A673 (cell line): ENCODE data around the gene BRAF. TPM values are rescaled to one million over a fixed set of nuclear protein-coding genes. Genes with fewer than 3 reads are reported as not detected.

Experiments used
- BruUV-seq: library from RNA; stranded (reverse); fragments of 400-500 nt; replicated peaks from 2 replicates; lab custom pipeline; 2021; lab: Mats Ljungman, UMichigan
- CTCF ChIA-PET: fragments of 300-600 bp; sonication (Branson Sonifier 250); formaldehyde crosslinking; loops from one replicate; lab custom pipeline; 2022; ENCODE audit warnings: antibody characterized with exemption; lab: Charles Lee
- POLR2A ChIA-PET: fragments of 300-600 bp; sonication (Branson Sonifier 250); formaldehyde crosslinking; loops from one replicate; lab custom pipeline; 2022; ENCODE audit warnings: antibody characterized with exemption; ENCODE audit not compliant: low non-redundant PET; lab: Charles Lee
- DNase-seq: peaks from one replicate; pipeline ENCODE4 v3.0.0-alpha.2; 2015; ENCODE audit warnings: low spot score
- H3K27ac ChIP-seq: fragments of 200-600 bp; sonication (generic); 2 replicates; pipeline ENCODE4 v1.5.1; 2016; ENCODE audit warnings: mixed run types, low read depth, mild to moderate bottlenecking, mixed read lengths, antibody characterized with exemption, low read length; ENCODE audit not compliant: poor library complexity, severe bottlenecking
- H3K27me3 ChIP-seq: fragments of 200-600 bp; sonication (generic); replicated peaks from 2 replicates; pipeline ENCODE4 v1.6.1; 2017; ENCODE audit warnings: mixed run types, low read depth, mild to moderate bottlenecking, mixed read lengths, antibody characterized with exemption, low read length; ENCODE audit not compliant: insufficient read depth, poor library complexity
- H3K36me3 ChIP-seq: fragments of 200-600 bp; sonication (generic); 2 replicates; pipeline ENCODE4 v1.6.1; 2016; ENCODE audit warnings: mixed run types, mild to moderate bottlenecking, mixed read lengths, antibody characterized with exemption, low read length; ENCODE audit not compliant: insufficient read depth, poor library complexity, severe bottlenecking
- H3K4me1 ChIP-seq: fragments of 200-600 bp; sonication (generic); 2 replicates; pipeline ENCODE4 v1.6.1; 2017; ENCODE audit warnings: mixed run types, mild to moderate bottlenecking, mixed read lengths, antibody characterized with exemption, low read length; ENCODE audit not compliant: insufficient read depth, poor library complexity, severe bottlenecking
- H3K4me3 ChIP-seq: fragments of 200-600 bp; sonication (generic); 2 replicates; pipeline ENCODE4 v1.5.1; 2016; ENCODE audit warnings: low read depth, mixed run types, mild to moderate bottlenecking, mixed read lengths, low read length; ENCODE audit not compliant: poor library complexity, severe bottlenecking
- H3K9me3 ChIP-seq: fragments of 200-600 bp; sonication (generic); 2 replicates; pipeline ENCODE4 v1.6.1; 2016; ENCODE audit warnings: mixed run types, low read depth, mild to moderate bottlenecking, mixed read lengths, antibody characterized with exemption, low read length; ENCODE audit not compliant: poor library complexity, severe bottlenecking
- CTCF ChIP-seq: fragments of 300-800, 200-600 bp; sonication (generic); conservative IDR thresholded peaks from 2 replicates; pipeline ENCODE4 v1.5.1; 2017; ENCODE audit warnings: low read depth, mild to moderate bottlenecking, antibody characterized with exemption, low read length, moderate library complexity, mixed read lengths
- EZH2 ChIP-seq: fragments of 200-600 bp; sonication (generic); IDR thresholded peaks from 2 replicates; pipeline ENCODE4 v1.6.1; 2017; ENCODE audit warnings: borderline replicate concordance, low read depth, mild to moderate bottlenecking, mixed read lengths, antibody characterized with exemption, low read length; ENCODE audit not compliant: poor library complexity, severe bottlenecking
- intact Hi-C: fragments of 100-400 bp; cut with micrococcal nuclease; formaldehyde crosslinking; loops from one replicate; pipeline ENCODE4 v1.10.0; 2022; ENCODE audit not compliant: unreplicated experiment
- total RNA-seq: library from RNA; stranded (reverse); gene quantifications from 2 replicates; pipeline ENCODE4 v1.2.3, GENCODE V29; 2021

Gene BRAF
- total RNA-seq, 1 experiment from 2014 or later = 31.8 TPM

DNA sequence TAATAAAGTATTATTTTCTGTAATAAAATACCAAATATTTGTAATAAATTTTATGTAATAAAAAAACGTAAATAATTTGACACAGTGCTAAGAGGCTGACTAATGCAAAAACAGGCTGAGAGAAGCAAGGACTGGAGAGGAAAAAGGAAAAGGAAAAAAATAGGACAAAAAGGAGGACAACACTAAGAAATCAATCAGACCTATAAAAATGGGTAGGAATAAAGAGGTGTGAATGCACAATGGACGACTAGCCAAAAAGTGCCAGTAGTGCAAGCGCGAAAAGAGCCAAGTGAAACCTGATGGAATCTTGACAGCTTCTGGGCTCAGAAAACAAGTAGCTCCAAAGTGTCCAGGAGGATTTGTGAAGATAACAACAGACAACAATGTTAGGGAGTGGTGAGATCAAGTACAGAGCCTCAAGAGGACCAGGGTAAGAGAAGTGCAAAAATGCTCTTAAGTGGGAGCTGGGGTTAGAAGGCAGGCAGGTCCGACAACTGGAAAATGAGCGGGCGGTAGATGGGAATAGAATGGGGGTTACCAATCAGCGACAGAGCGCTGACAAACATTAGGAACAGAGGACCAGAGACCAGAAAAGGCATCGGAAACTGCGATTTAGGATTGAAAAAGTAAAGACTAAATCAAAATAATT, 1.2 kb downstream of the BRAF start:
- intact Hi-C loops = loop anchor here (5.0 to 10.0 kb wide), 2 partner anchors 76 to 449 kb away; partner anchors contain the start of gene MKRN1
- ChIA-PET CTCF (no interaction called here), POLR2A (no interaction called here)
- Histone ChIP-seq H3K27ac (peak overlapping the region; percentile 95), H3K27me3 (no peaks in the 10 kb centered on the region), H3K4me3 (peak overlapping the region; percentile 92), H3K4me1 (peaks cover 6% of the 10 kb centered on the region), H3K36me3 (no peaks in the 10 kb centered on the region), H3K9me3 (no peaks in the 10 kb centered on the region)
- BruUV-seq = no TSS peak
- TF ChIP-seq CTCF = no peak
- no peak for TF ChIP-seq EZH2
- DNase-seq = peak; percentile 22

GRCh38 chr7:140922741-140923345, 1.9 kb downstream of the BRAF start:
- ChIA-PET POLR2A (no interaction called here), CTCF (no interaction called here)
- no peaks in the 10 kb centered on the region for H3K9me3 ChIP-seq
- H3K4me1 ChIP-seq = peaks cover 6% of the 10 kb centered on the region
- intact Hi-C loops = loop anchor here (5.0 to 10.0 kb wide), 2 partner anchors 76 to 448 kb away; partner anchors contain the start of gene MKRN1
- TF ChIP-seq EZH2 (no peak), CTCF (no peak)
- BruUV-seq = no TSS peak
- no peak for DNase-seq
- no peaks in the 10 kb centered on the region for H3K36me3 ChIP-seq
- H3K27me3 ChIP-seq = no peaks in the 10 kb centered on the region
- no peak overlapping the region for H3K27ac ChIP-seq
- H3K4me3 ChIP-seq = peak overlapping the region; percentile 92

- POLR2A ChIA-PET = no interaction called here
- H3K4me3 ChIP-seq = no peak overlapping the region
- no peak for DNase-seq
- H3K27ac ChIP-seq = no peak overlapping the region
- H3K9me3 ChIP-seq = no peaks in the 10 kb centered on the region
- intact Hi-C loops = loop anchor here (5.0 to 10.0 kb wide), 2 partner anchors 73 to 446 kb away; partner anchors contain the start of gene MKRN1
- no TSS peak for BruUV-seq
- CTCF ChIA-PET = no interaction called here
- no peak for TF ChIP-seq EZH2
- TF ChIP-seq CTCF = no peak
- H3K4me1 ChIP-seq = peaks cover 6% of the 10 kb centered on the region
- H3K27me3 ChIP-seq = no peaks in the 10 kb centered on the region
- H3K36me3 ChIP-seq = no peaks in the 10 kb centered on the region
These were observed 4.0 kb downstream of the BRAF start for GRCh38 chr7:140920745-140921144.
